Upper lobe of right lung (tissue), 1 donor: ENCODE data around the gene TCFL5. TPM values are rescaled to one million over a fixed set of nuclear protein-coding genes. Genes with fewer than 3 reads are reported as not detected.

Experiments
- ATAC-seq: fragments of 200-7000 bp; cut with Tn5 transposase; one replicate; pipeline ENCODE4 v1.9.1; 2020; ENCODE audit warnings: mild to moderate bottlenecking, moderate library complexity
- DNase-seq: peaks from one replicate; pipeline ENCODE4 v3.0.0-alpha.2; 2020
- H3K27ac ChIP-seq: fragments of 200-600 bp; one replicate; pipeline ENCODE4 v1.8.0; 2022
- H3K27me3 ChIP-seq: fragments of 200-600 bp; one replicate; pipeline ENCODE4 v1.8.0; 2022; ENCODE audit warnings: mild to moderate bottlenecking
- H3K36me3 ChIP-seq: fragments of 200-600 bp; one replicate; pipeline ENCODE4 v1.8.0; 2022
- H3K4me1 ChIP-seq: fragments of 200-600 bp; one replicate; pipeline ENCODE4 v1.8.0; 2022
- H3K4me3 ChIP-seq: fragments of 200-600 bp; one replicate; pipeline ENCODE4 v1.8.0; 2022; ENCODE audit warnings: mild to moderate bottlenecking
- H3K9me3 ChIP-seq: fragments of 200-600 bp; one replicate; pipeline ENCODE4 v1.8.0; 2022
- intact Hi-C: fragments of 100-400 bp; cut with DNase I; formaldehyde crosslinking; loops from one replicate; pipeline ENCODE4 v1.11.0; 2022
- total RNA-seq: library from RNA; stranded (reverse); fragmentation: NEBNext Ultra II Directional; extraction: Animal tissue kit (Norgen Biotek cat#: 25700); gene quantifications from one replicate; pipeline ENCODE4 v1.2.1, GENCODE V29; 2021
- TF ChIP-seq, protein P1 (sequence below): fragments of 200-600 bp; IDR thresholded peaks from one replicate; pipeline ENCODE4 v1.8.0; 2022; ENCODE audit warnings: antibody characterized with exemption
- donor health status: DM: no; HTN: yes; CAD: no; lungs with severe emphysema.

The TCFL5 gene
- total RNA-seq, 1 donor from 2014 or later = 7.8 TPM

DNA sequence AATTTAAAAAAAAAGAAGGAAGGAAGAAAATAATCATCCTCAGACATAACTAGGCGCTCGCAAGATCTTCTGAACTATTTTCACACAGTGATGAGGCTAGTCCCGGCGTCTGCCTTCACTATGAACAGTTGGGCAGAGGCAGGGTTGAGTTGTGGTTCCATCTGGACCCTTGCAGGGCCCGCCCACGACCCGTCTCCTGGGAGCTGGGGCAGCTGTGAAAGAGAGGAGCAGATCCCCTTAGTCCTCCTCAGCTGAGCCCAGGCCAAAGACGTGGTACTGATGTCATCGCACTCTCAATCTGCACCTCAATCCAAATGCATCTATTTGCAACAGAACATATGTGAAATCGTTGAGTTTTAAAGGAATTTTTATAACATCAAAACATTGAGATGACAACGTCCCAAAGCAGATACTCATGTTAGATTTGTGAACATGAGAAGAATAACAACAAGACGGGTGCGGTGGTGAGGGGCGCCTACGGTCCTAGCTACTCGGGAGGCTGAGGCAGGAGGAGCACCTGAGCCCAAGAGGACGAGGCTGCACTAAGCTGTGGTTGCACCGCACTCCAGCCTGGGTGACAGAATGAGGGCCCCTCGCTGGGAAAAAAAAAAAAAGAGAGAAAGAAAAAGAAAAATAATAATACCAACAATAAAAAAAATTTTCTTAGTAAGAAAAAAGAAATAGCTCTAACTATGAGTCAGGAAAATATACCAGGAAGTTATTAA lies 15.3 kb downstream of the TCFL5 start:
- DNase-seq (no peak), ATAC-seq (no peak)
- Histone ChIP-seq H3K27me3 (no peaks in the 10 kb centered on the region), H3K36me3 (no peaks in the 10 kb centered on the region), H3K27ac (no peak overlapping the region), H3K9me3 (no peaks in the 10 kb centered on the region), H3K4me3 (no peak overlapping the region), H3K4me1 (no peaks in the 10 kb centered on the region)
- intact Hi-C loops = no loop called here
- TF ChIP-seq, protein P1, sequence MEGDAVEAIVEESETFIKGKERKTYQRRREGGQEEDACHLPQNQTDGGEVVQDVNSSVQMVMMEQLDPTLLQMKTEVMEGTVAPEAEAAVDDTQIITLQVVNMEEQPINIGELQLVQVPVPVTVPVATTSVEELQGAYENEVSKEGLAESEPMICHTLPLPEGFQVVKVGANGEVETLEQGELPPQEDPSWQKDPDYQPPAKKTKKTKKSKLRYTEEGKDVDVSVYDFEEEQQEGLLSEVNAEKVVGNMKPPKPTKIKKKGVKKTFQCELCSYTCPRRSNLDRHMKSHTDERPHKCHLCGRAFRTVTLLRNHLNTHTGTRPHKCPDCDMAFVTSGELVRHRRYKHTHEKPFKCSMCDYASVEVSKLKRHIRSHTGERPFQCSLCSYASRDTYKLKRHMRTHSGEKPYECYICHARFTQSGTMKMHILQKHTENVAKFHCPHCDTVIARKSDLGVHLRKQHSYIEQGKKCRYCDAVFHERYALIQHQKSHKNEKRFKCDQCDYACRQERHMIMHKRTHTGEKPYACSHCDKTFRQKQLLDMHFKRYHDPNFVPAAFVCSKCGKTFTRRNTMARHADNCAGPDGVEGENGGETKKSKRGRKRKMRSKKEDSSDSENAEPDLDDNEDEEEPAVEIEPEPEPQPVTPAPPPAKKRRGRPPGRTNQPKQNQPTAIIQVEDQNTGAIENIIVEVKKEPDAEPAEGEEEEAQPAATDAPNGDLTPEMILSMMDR = no peak

- TF ChIP-seq, protein P1 = no peak
- intact Hi-C loops = no loop called here
Observed at GRCh38 chr20:62845416-62846160, 16.0 kb downstream of the TCFL5 start.

GRCh38 chr20:62844182-62844581 lies 17.4 kb downstream of the TCFL5 start:
- no peaks in the 10 kb centered on the region for H3K9me3 ChIP-seq
- DNase-seq (no peak), ATAC-seq (no peak)
- H3K4me1 ChIP-seq = no peaks in the 10 kb centered on the region
- no peaks in the 10 kb centered on the region for H3K27me3 ChIP-seq
- H3K36me3 ChIP-seq = no peaks in the 10 kb centered on the region
- H3K27ac ChIP-seq = no peak overlapping the region
- TF ChIP-seq, protein P1 = no peak
- H3K4me3 ChIP-seq = no peak overlapping the region
- intact Hi-C loops = no loop called here

More at GRCh38 chr20:62845416-62846160, 16.0 kb downstream of the TCFL5 start:
- DNase-seq = no peak
- no peaks in the 10 kb centered on the region for H3K9me3 ChIP-seq
- H3K27ac ChIP-seq = no peak overlapping the region
- no peaks in the 10 kb centered on the region for H3K36me3 ChIP-seq
- ATAC-seq = no peak
- no peaks in the 10 kb centered on the region for H3K4me1 ChIP-seq
- no peak overlapping the region for H3K4me3 ChIP-seq
- no peaks in the 10 kb centered on the region for H3K27me3 ChIP-seq

DNA sequence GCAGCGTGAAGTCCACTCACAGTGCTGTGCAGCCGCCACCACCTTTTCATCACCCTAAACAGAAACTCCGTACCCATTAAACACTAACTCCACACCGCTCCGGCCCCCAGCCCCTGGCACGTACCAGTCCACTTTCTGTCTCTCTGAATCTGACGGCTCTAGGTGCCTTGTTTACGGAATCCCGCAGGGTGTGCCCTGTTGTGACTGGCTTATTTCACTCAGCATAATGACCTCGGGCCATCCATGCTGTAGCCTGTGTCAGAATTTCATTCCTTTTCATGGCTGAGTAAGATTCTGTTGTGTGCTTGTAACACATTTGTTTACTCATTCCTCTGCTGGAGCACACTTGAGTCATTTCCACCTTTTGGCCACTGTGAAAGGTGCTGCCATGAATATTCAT lies 18.0 kb downstream of the TCFL5 start:
- no peaks in the 10 kb centered on the region for H3K27me3 ChIP-seq
- H3K36me3 ChIP-seq = no peaks in the 10 kb centered on the region
- TF ChIP-seq, protein P1 = no peak
- ATAC-seq (no peak), DNase-seq (no peak)
- no peaks in the 10 kb centered on the region for H3K9me3 ChIP-seq
- H3K4me1 ChIP-seq = no peaks in the 10 kb centered on the region
- no peak overlapping the region for H3K4me3 ChIP-seq
- no peak overlapping the region for H3K27ac ChIP-seq
- intact Hi-C loops = no loop called here

GRCh38 chr20:62841705-62842212 lies 19.9 kb downstream of the TCFL5 start:
- no peak for ATAC-seq
- intact Hi-C loops = no loop called here
- no peak for DNase-seq
- Histone ChIP-seq H3K27ac (no peak overlapping the region), H3K9me3 (no peaks in the 10 kb centered on the region), H3K4me3 (no peak overlapping the region), H3K27me3 (no peaks in the 10 kb centered on the region), H3K4me1 (no peaks in the 10 kb centered on the region), H3K36me3 (no peaks in the 10 kb centered on the region)
- TF ChIP-seq, protein P1 = no peak
